OCI-M1 (cell line): ENCODE data around the gene ZNF576.
"Not testable (repeated sequence)": the region's sequence is repeated elsewhere in the genome, so short reads cannot be mapped to it uniquely, and the experiment has no call there.

Source experiments
- DNase-seq: peaks from one replicate; lab custom pipeline; 2025; lab: John Stamatoyannopoulos, UW

Gene ZNF576

GRCh38 chr19:43599635-43600295 lies 3.4 kb downstream of the ZNF576 start:
- no peak for DNase-seq

GRCh38 chr19:43600326-43600725 lies 3.9 kb downstream of the ZNF576 start:
- DNase-seq, result not testable (repeated sequence)

- DNase-seq, result no peak
Measured at GRCh38 chr19:43605875-43606568, 9.6 kb downstream of the ZNF576 start.

GRCh38 chr19:43606569-43607229 lies 10.3 kb downstream of the ZNF576 start:
- DNase-seq, result no peak

GRCh38 chr19:43607238-43608205 lies 11.1 kb downstream of the ZNF576 start:
- no peak for DNase-seq

- no peak for DNase-seq
Measured at GRCh38 chr19:43609872-43610271, 13.5 kb downstream of the ZNF576 start.

GRCh38 chr19:43610493-43610892 lies 14.1 kb downstream of the ZNF576 start:
- no peak for DNase-seq

- no peak for DNase-seq
Measured at GRCh38 chr19:43611788-43612187, 15.4 kb downstream of the ZNF576 start, which contains the start of gene SRRM5. TSS of gene SRRM5 (plus strand) at chr19:43612088. CDS start at chr19:43612122, 34 bp downstream.

- DNase-seq, result no peak
Measured at GRCh38 chr19:43612374-43612773, 16.0 kb downstream of the ZNF576 start.

GRCh38 chr19:43616306-43616705 lies 19.9 kb downstream of the ZNF576 start:
- peak; percentile 25 for DNase-seq

- no peak for DNase-seq
Measured at GRCh38 chr19:43616954-43617353, 20.6 kb downstream of the ZNF576 start.

- peak; percentile 94 for DNase-seq
Measured at GRCh38 chr19:43618921-43619261, 22.5 kb downstream of the ZNF576 start.

GRCh38 chr19:43619262-43620060 lies 23.1 kb downstream of the ZNF576 start, which contains the start of gene ZNF428:
TSS of gene ZNF428 (minus strand) at chr19:43619629. CDS start at chr19:43614304, 5,325 bp downstream.
- peak; percentile 97 for DNase-seq

GRCh38 chr19:43620061-43621001 lies 23.9 kb downstream of the ZNF576 start:
- no peak for DNase-seq

- no peak for DNase-seq
Measured at GRCh38 chr19:43622070-43622469, 25.7 kb downstream of the ZNF576 start.

- DNase-seq, result no peak
Measured at GRCh38 chr19:43622956-43623355, 26.6 kb downstream of the ZNF576 start.

- no peak for DNase-seq
Measured at GRCh38 chr19:43623889-43624670, 27.7 kb downstream of the ZNF576 start.

GRCh38 chr19:43624933-43625332 lies 28.5 kb downstream of the ZNF576 start:
- peak; percentile 81 for DNase-seq
